NCI-H2227 (cell line): ENCODE results near the gene SNN.

Experiments
- DNase-seq: peaks from one replicate; lab custom pipeline; 2025; ENCODE audit not compliant: unreplicated experiment; lab: John Stamatoyannopoulos, UW

Gene SNN

DNA sequence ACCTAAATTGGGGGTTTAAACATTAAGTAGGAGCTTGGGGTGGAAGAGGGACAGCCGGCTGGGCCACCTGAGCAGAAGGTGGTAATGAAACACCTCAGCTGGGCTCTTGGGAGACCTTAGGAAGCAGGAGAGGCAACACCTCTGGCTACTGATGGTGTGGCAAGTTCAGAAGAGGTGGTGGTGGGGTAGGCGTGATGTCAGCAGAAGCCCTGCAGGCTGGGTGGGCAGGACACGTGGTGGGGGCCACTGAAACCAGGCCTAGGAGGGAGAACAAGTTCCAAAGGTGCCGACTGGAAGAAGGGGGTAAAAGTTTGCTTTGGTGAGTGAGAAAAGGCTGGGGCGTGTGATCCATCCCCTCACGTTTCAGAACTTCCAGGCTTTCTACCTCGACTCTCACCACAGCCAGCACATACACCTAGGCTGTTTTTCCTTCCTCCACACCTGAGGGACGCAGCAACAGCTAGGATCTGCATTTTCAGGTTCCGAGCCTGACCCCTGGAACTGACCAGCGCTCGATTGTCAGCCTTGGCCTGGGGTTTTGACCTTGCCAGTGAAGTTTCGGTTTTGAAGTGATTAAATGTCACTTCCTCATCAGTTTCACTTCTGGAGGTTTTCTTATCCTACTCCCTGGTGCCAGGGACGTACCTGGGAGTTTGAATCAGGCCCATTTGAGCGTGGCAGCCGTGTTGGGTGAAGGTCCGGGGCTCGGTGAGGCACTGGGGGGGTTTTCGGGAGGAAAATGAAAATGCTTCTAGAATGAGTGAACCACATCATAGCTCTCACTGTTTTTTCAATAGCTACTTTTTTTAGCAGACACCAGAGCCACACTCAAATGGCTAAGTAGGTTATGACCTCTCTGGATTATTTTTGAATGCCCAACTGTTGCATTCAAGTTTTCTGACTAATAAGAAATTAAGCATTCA lies 10.0 kb downstream of the SNN start:
- no peak for DNase-seq

- no peak for DNase-seq
Measured at GRCh38 chr16:11679250-11679649, 11.0 kb downstream of the SNN start.

GRCh38 chr16:11679941-11680911 lies 12.0 kb downstream of the SNN start:
- no peak for DNase-seq

GRCh38 chr16:11681556-11681955 lies 13.3 kb downstream of the SNN start:
- DNase-seq: no peak

GRCh38 chr16:11681976-11682654 lies 13.9 kb downstream of the SNN start:
- DNase-seq: no peak

DNA sequence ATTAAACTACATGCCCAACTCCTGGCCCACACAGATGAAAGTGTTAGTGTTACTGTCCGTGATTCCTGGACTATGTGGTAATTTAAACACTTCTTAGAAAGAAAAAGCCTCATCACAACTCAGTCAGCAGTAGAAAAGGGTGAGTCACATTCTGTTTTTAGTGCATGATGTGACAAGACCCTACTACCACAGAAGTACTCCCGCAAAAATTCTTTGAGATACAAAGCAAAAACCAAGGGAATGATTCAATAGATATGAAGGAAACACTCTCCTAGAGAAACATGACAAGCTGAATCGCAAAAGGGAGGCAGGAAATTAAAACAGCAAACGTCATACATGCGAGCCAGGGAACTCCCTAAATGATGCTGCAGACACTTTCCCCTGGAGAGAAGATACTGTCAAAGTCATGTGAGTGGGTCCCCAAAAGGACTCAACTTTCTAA lies 14.4 kb downstream of the SNN start:
- DNase-seq: no peak

- DNase-seq: no peak
Measured at GRCh38 chr16:11683145-11683544, 14.9 kb downstream of the SNN start.

DNA sequence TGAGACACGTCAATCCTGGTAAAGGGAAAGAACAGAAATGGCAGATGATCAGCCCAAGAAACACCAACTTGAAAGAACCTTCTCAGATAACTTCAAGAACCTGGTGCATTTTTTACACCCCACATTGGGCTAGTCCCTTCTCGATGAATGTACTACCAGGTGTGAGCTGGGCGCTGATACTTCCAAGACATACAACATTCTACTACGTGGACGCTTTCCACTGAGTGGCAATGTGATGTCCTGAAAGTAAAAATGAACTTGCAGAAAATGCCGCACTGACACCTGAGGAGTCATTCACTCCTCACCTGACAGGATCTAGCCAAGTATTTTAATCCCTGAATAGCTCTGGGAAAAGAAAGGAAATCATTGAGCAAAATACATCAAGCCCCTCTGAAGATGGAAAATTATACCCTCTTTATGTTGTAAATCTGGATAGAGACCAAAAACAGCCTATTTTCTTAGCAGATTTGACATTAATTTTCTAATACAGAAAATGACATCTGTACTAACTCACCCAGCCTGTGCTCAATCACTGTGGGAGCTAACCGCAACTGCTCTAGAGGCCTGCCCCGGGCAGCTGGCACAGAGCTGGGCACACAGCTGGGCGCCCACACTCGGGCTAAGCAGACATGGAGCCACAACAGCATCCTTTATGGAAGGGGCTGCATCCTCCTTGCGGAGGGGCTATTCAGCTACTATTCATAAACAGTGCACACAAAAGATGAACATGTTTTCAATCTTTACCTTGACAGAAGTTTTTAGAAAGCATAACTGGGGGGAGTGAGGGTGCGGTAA lies 16.2 kb downstream of the SNN start:
- no peak for DNase-seq

- DNase-seq: no peak
Measured at GRCh38 chr16:11685844-11686618, 17.8 kb downstream of the SNN start.

GRCh38 chr16:11686713-11687380 lies 18.6 kb downstream of the SNN start:
- no peak for DNase-seq

DNA sequence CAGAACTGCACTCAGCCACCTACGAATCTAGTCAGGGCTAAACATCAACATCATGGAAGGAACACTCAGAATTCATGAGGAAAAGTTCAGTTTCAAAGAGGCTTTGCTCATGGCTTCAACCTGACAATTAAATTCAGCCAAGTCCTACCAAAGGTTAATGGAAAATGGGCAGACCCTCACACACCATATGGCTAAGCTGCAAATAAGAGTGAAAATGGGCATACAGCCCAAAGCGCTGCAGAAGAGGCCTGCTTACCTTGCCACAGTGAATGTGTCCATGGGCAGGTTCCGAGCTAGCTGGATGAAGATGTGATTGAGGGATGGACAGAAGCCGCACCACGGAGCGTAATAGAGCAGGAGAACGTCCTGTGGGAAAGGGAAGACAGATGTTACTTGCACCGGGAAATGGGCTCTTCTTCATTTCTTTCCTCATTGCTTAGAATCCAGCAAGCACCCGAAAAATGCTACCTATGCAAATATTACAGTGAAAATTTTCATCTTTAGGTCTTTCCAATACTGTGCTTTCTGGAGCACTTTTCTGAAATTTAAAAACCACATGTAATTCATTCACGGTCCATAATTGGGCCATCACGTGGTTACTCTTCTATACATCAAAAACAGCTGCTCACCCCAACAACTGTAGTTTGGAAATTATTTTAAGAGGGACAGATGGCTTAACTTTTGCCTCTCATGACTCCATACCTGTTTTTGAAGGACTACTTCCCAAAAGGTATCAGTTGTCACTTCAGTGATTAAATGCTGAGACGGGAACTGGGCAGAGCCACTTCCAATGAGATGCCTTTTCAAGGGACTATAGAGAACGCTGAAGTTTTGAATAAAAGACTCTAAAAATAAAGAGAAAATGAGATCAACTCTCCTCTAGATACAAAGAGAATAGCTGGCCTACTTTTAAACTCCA lies 19.6 kb downstream of the SNN start:
- no peak for DNase-seq

DNA sequence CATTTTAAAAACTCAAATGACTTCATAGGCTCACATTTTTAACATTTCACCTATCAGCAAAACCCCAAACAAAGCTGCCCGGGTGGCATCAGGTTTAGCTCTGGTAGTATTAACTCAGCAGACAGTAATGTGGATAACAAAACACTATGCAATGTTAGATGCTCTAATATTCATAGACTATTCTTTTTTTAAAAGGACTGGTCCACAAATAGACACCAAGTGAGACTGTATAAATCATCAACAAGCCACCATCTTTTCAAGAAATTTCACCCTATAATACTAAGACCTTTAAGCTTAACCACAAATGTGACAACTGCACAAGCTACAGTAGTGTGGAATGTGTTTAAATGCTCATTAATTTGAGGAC lies 20.2 kb downstream of the SNN start:
- no peak for DNase-seq

DNA sequence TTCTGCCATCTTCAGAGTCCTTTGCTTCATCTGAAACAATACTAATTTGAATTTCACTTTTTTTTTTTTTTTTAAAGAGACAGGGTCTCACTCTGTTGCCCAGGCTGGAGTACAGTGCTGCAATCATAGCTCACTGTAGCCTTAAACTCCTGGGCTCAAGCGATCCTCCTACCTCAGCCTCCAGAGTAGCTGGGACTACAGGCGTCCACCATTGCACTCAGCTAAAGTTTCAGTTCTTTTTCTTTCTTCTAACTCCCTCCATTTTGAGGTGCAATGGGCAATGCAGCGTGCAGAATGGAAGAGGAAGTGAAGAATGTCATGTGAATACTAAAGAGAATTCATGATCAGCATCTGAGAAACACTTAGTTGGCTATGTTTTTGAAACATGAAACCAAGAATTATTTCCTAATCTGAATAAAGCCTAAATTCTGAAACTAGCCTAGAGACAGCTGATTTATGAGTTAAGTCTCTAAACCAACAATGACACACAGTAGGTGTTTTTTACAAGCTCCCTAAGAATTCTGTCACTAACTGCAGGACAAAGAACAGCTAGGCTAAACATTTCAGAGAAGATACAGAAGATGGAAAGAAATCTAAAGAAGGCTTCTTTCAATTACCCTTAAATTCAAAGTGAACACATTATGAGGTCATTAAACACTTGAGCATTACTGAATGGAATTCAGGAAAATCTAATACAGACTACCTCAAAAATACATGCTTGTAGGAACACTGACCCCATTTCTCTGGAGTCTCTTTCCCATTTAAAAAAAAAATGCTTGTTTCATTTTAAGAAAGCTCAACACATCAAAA lies 21.0 kb downstream of the SNN start:
- no peak for DNase-seq

DNA sequence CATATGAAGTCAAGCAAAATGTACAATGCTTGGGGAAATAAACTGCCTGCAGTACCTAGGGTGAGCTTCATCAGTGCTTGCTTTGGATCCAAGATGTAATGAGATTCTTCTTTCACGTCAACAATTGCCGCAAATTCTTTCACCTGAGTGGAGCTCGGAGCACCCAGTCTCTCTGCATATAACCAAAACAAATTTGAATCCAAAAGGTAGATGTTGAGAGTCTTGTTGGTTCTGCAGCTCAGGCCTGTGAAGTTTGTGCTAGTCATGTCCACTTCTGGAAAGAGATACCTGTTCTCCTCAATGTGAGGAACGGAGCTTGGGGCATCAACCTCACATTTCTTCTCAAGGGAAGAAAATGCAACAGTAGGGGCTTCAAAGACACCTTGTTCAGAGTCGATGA lies 23.0 kb downstream of the SNN start:
- no peak for DNase-seq

DNA sequence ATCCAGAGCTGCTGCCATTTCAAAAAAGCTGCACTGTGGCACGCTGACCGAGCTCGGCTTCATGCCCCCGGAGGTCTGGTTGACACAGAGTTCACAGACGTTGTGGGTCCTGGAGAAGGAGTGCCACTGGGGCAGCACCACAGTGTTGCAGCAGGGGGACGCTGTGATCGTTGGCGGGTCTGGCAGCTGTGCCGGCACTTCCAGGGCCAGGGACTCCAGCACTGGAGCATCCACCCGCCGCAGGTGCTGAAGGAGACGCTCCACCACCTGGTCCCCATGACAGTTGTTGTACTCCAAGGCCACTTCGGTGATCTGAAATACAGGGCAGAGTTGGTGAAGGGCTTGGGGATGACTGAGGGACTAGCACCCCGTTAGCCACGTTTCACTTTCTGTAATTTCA lies 23.5 kb downstream of the SNN start:
- DNase-seq: no peak

GRCh38 chr16:11692171-11692570 lies 23.9 kb downstream of the SNN start:
- no peak for DNase-seq

- DNase-seq: no peak
Measured at GRCh38 chr16:11692651-11693050, 24.4 kb downstream of the SNN start.
